Measurements from ENCODE around the gene TTLL11. TPM values are rescaled to one million over a fixed set of nuclear protein-coding genes. Genes with fewer than 3 reads are reported as not detected.

TTLL11 gene
- total RNA-seq, 1 donor, result 6.2 TPM

- Histone ChIP-seq H3K4me3 (ENCODE audit: insufficient read depth, low read length) (no peak overlapping the region), H3K27me3 (ENCODE audit: insufficient read depth, low read length) (no peaks in the 10 kb centered on the region), H2AFZ (ENCODE audit: low read length) (peak overlapping the region; percentile 38), H3K79me2 (ENCODE audit: insufficient read depth, low read length) (no peaks in the 10 kb centered on the region), H3K4me1 (ENCODE audit: insufficient read depth, low read length) (peaks cover 14% of the 10 kb centered on the region), H3K4me2 (ENCODE audit: insufficient read depth, low read length) (no peak overlapping the region), H3K36me3 (ENCODE audit: insufficient read depth, low read length) (no peaks in the 10 kb centered on the region), H3K27ac (ENCODE audit: low read depth, low read length) (no peak overlapping the region), H4K20me1 (ENCODE audit: insufficient read depth, low read length) (no peaks in the 10 kb centered on the region), H3K9me3 (ENCODE audit: low read depth, low read length) (no peaks in the 10 kb centered on the region)
- DNase-seq (ENCODE audit: insufficient read length, low spot score, missing footprints), result no peak
- TF ChIP-seq, protein P1, sequence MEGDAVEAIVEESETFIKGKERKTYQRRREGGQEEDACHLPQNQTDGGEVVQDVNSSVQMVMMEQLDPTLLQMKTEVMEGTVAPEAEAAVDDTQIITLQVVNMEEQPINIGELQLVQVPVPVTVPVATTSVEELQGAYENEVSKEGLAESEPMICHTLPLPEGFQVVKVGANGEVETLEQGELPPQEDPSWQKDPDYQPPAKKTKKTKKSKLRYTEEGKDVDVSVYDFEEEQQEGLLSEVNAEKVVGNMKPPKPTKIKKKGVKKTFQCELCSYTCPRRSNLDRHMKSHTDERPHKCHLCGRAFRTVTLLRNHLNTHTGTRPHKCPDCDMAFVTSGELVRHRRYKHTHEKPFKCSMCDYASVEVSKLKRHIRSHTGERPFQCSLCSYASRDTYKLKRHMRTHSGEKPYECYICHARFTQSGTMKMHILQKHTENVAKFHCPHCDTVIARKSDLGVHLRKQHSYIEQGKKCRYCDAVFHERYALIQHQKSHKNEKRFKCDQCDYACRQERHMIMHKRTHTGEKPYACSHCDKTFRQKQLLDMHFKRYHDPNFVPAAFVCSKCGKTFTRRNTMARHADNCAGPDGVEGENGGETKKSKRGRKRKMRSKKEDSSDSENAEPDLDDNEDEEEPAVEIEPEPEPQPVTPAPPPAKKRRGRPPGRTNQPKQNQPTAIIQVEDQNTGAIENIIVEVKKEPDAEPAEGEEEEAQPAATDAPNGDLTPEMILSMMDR (IDR thresholded peaks at IDR 0.05; ENCODE audit: extremely low read depth, low read depth, low read length), result no peak
Measured at GRCh38 chr9:121871431-121872025, 221.6 kb downstream of the TTLL11 start.

DNA sequence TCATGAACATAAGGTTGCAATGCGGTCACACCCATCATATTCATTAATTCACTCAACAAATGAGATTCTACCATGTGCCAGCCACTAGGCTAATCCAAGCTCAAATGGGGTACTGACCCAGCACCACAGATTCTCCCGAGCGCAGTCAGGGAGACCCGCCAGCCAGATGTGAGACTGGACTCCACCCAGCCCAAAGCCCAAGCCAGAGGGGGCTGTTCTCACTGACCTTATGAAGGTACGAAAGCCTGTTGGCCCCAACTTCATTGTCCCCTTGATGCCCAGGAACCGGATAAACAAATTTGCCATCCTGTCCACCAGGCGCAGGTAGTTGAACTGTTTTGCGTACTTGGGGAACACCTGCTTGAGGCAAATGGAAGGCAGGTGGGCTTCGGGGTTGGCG, 222.8 kb downstream of the TTLL11 start:
- peaks cover 6% of the 10 kb centered on the region for H3K4me1 ChIP-seq (ENCODE audit: insufficient read depth, low read length)
- H3K27ac ChIP-seq (ENCODE audit: low read depth, low read length), result no peak overlapping the region
- no peaks in the 10 kb centered on the region for H3K36me3 ChIP-seq (ENCODE audit: insufficient read depth, low read length)
- TF ChIP-seq, protein P1 (IDR thresholded peaks at IDR 0.05; ENCODE audit: extremely low read depth, low read depth, low read length), result no peak
- H3K27me3 ChIP-seq (ENCODE audit: insufficient read depth, low read length), result no peaks in the 10 kb centered on the region
- H2AFZ ChIP-seq (ENCODE audit: low read length), result no peak overlapping the region
- H3K4me2 ChIP-seq (ENCODE audit: insufficient read depth, low read length), result no peak overlapping the region
- no peak overlapping the region for H3K4me3 ChIP-seq (ENCODE audit: insufficient read depth, low read length)
- no peak for DNase-seq (ENCODE audit: insufficient read length, low spot score, missing footprints)
- H4K20me1 ChIP-seq (ENCODE audit: insufficient read depth, low read length), result no peaks in the 10 kb centered on the region
- H3K9me3 ChIP-seq (ENCODE audit: low read depth, low read length), result no peaks in the 10 kb centered on the region
- H3K79me2 ChIP-seq (ENCODE audit: insufficient read depth, low read length), result no peaks in the 10 kb centered on the region

DNA sequence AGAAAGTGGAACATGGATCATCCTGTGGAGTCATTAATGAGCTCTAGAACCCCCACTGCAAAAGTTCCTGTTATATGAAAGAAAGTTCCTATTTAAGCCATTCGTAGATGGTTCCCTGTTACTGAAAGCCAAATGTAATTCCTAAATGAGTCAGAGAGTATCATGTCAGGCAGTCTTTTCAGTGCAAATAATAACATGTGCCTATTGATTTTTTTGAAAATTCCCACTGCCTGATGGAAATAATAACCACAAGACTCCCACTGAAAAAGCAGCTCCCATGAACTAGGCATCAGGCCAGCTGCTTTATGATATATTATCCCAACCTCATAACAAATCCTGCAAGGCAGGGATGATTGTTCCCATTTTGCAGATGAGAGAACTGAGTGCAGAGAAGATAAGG, 224.5 kb downstream of the TTLL11 start:
- Histone ChIP-seq H3K27me3 (ENCODE audit: insufficient read depth, low read length) (no peaks in the 10 kb centered on the region), H3K4me3 (ENCODE audit: insufficient read depth, low read length) (no peak overlapping the region), H3K9me3 (ENCODE audit: low read depth, low read length) (no peaks in the 10 kb centered on the region), H4K20me1 (ENCODE audit: insufficient read depth, low read length) (no peaks in the 10 kb centered on the region), H3K4me2 (ENCODE audit: insufficient read depth, low read length) (no peak overlapping the region), H2AFZ (ENCODE audit: low read length) (no peak overlapping the region), H3K36me3 (ENCODE audit: insufficient read depth, low read length) (no peaks in the 10 kb centered on the region), H3K27ac (ENCODE audit: low read depth, low read length) (no peak overlapping the region), H3K79me2 (ENCODE audit: insufficient read depth, low read length) (no peaks in the 10 kb centered on the region), H3K4me1 (ENCODE audit: insufficient read depth, low read length) (peaks cover 17% of the 10 kb centered on the region)
- TF ChIP-seq, protein P1 (IDR thresholded peaks at IDR 0.05; ENCODE audit: extremely low read depth, low read depth, low read length), result no peak
- no peak for DNase-seq (ENCODE audit: insufficient read length, low spot score, missing footprints)

DNA sequence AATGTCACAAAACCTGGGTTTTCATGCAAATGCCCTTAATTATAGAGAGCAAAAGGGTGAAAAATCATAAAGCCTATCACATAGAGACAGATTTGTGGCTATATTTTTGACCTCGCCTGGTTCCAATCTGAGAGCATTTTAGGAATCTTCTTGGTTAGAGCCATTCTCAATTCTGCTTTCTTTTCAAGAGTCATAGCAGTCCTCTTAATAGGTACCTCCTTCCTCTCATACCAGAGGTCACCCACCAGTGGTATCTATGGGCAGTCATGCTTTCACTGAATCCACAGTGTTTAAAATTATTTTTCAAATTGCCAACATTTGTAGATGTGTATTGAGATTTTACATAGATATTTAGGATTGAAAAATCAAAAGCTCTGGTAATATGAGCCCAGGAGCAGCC, 226.2 kb downstream of the TTLL11 start:
- no peaks in the 10 kb centered on the region for H4K20me1 ChIP-seq (ENCODE audit: insufficient read depth, low read length)
- no peak overlapping the region for H3K4me2 ChIP-seq (ENCODE audit: insufficient read depth, low read length)
- no peak overlapping the region for H2AFZ ChIP-seq (ENCODE audit: low read length)
- no peaks in the 10 kb centered on the region for H3K36me3 ChIP-seq (ENCODE audit: insufficient read depth, low read length)
- no peak for DNase-seq (ENCODE audit: insufficient read length, low spot score, missing footprints)
- no peaks in the 10 kb centered on the region for H3K79me2 ChIP-seq (ENCODE audit: insufficient read depth, low read length)
- H3K9me3 ChIP-seq (ENCODE audit: low read depth, low read length), result no peaks in the 10 kb centered on the region
- H3K27me3 ChIP-seq (ENCODE audit: insufficient read depth, low read length), result no peaks in the 10 kb centered on the region
- H3K4me3 ChIP-seq (ENCODE audit: insufficient read depth, low read length), result no peak overlapping the region
- peaks cover 19% of the 10 kb centered on the region for H3K4me1 ChIP-seq (ENCODE audit: insufficient read depth, low read length)
- H3K27ac ChIP-seq (ENCODE audit: low read depth, low read length), result no peak overlapping the region
- TF ChIP-seq, protein P1 (IDR thresholded peaks at IDR 0.05; ENCODE audit: extremely low read depth, low read depth, low read length), result no peak
